OCI-LY1 (cell line): ENCODE results near the gene TOMM20.

Source experiments
- H2AFZ ChIP-seq: fragments of 200-600 bp; sonication (generic), shearing (Covaris generic); 2 replicates; pipeline ENCODE4 v1.6.0; 2014; ENCODE audit warnings: antibody characterized with exemption, mild to moderate bottlenecking, low read length
- H3F3A ChIP-seq: fragments of 200-600 bp; sonication (generic), shearing (Covaris generic); 2 replicates; pipeline ENCODE4 v1.6.0; 2014; ENCODE audit warnings: mild to moderate bottlenecking, antibody characterized with exemption, low read length, moderate library complexity; ENCODE audit not compliant: insufficient read depth
- H3K27ac ChIP-seq: fragments of 200-600 bp; sonication (generic); 2 replicates; pipeline ENCODE4 v1.5.1; 2014; ENCODE audit warnings: low read length, mixed run types, mild to moderate bottlenecking, low read depth; ENCODE audit not compliant: poor library complexity, severe bottlenecking
- H3K27me3 ChIP-seq: fragments of 200-600 bp; sonication (generic); 2 replicates; pipeline ENCODE4 v1.6.0; 2014; ENCODE audit warnings: antibody characterized with exemption, mild to moderate bottlenecking, low read length, moderate library complexity; ENCODE audit not compliant: insufficient read depth
- H3K36me3 ChIP-seq: fragments of 200-600 bp; sonication (generic); 2 replicates; pipeline ENCODE4 v1.6.1; 2014; ENCODE audit warnings: mild to moderate bottlenecking, antibody characterized with exemption, low read length, moderate library complexity, mixed read lengths; ENCODE audit not compliant: insufficient read depth
- H3K4me1 ChIP-seq: fragments of 200-600 bp; sonication (generic); 2 replicates; pipeline ENCODE4 v1.5.1; 2014; ENCODE audit warnings: mild to moderate bottlenecking, low read length, moderate library complexity; ENCODE audit not compliant: insufficient read depth, severe bottlenecking
- H3K4me2 ChIP-seq: fragments of 200-600 bp; sonication (generic), shearing (Covaris generic); 2 replicates; pipeline ENCODE4 v1.6.1; 2014; ENCODE audit warnings: low read length
- H3K4me3 ChIP-seq: fragments of 200-600 bp; sonication (generic); 2 replicates; pipeline ENCODE4 v1.5.1; 2014; ENCODE audit warnings: low read length, low read depth, mild to moderate bottlenecking, mixed read lengths; ENCODE audit not compliant: poor library complexity, severe bottlenecking
- H3K79me2 ChIP-seq: fragments of 200-600 bp; shearing (Covaris generic); 2 replicates; pipeline ENCODE4 v1.6.1; 2016; ENCODE audit warnings: mixed run types, low read length, mixed read lengths; ENCODE audit not compliant: insufficient read depth
- H3K9ac ChIP-seq: fragments of 200-600 bp; sonication (generic), shearing (Covaris generic); 2 replicates; pipeline ENCODE4 v1.6.1; 2014; ENCODE audit warnings: mild to moderate bottlenecking, low read length, mixed read lengths
- H3K9me2 ChIP-seq: fragments of 200-600 bp; sonication (generic), shearing (Covaris generic); 2 replicates; pipeline ENCODE4 v1.6.1; 2014; ENCODE audit warnings: low read depth, mild to moderate bottlenecking, low read length, mixed read lengths
- H3K9me3 ChIP-seq: fragments of 200-600 bp; shearing (Covaris generic); 2 replicates; pipeline ENCODE4 v1.6.1; 2014; ENCODE audit warnings: low read length, mixed read lengths
- H4K20me1 ChIP-seq: fragments of 200-600 bp; sonication (generic), shearing (Covaris generic); 2 replicates; pipeline ENCODE4 v1.6.0; 2016; ENCODE audit warnings: mild to moderate bottlenecking, low read length; ENCODE audit not compliant: insufficient read depth
- CTCF ChIP-seq: fragments of 200-600 bp; sonication (generic), shearing (Covaris generic); IDR thresholded peaks from 2 replicates; pipeline ENCODE4 v1.5.1; 2017; ENCODE audit warnings: mild to moderate bottlenecking, antibody characterized with exemption, low read length, moderate library complexity, mixed read lengths
- EZH2 ChIP-seq: fragments of 200-600 bp; sonication (generic), shearing (Covaris generic); IDR thresholded peaks from 2 replicates; pipeline ENCODE4 v1.8.0; 2017; ENCODE audit warnings: borderline replicate concordance, mixed run types, mild to moderate bottlenecking, antibody characterized with exemption, low read length, moderate library complexity, mixed read lengths

Gene TOMM20

GRCh38 chr1:235090406-235091069, 38.1 kb downstream of the TOMM20 start:
- Histone ChIP-seq H3K4me3 (no peak overlapping the region), H3K79me2 (no peaks in the 10 kb centered on the region), H3K4me1 (no peaks in the 10 kb centered on the region), H3K36me3 (no peaks in the 10 kb centered on the region), H2AFZ (no peak overlapping the region), H3K9me2 (no peaks in the 10 kb centered on the region), H3K4me2 (no peak overlapping the region), H3K27me3 (no peaks in the 10 kb centered on the region; the same call in 1 of the 2 replicates), H4K20me1 (no peaks in the 10 kb centered on the region), H3F3A (no peaks in the 10 kb centered on the region), H3K9ac (no peak overlapping the region), H3K9me3 (no peaks in the 10 kb centered on the region), H3K27ac (no peak overlapping the region)
- TF ChIP-seq EZH2 (no peak), CTCF (no peak)

GRCh38 chr1:235088907-235089306, 39.7 kb downstream of the TOMM20 start:
- Histone ChIP-seq H3K9me3 (no peaks in the 10 kb centered on the region), H3K4me2 (no peak overlapping the region), H3K27ac (no peak overlapping the region), H4K20me1 (no peaks in the 10 kb centered on the region), H3K9me2 (no peaks in the 10 kb centered on the region), H3K27me3 (no peaks in the 10 kb centered on the region; the same call in 1 of the 2 replicates), H3K4me3 (no peak overlapping the region), H3K36me3 (no peaks in the 10 kb centered on the region), H3K79me2 (no peaks in the 10 kb centered on the region), H3K4me1 (peaks cover 2% of the 10 kb centered on the region), H2AFZ (no peak overlapping the region), H3F3A (no peaks in the 10 kb centered on the region), H3K9ac (no peak overlapping the region)
- TF ChIP-seq CTCF (no peak), EZH2 (no peak)

DNA sequence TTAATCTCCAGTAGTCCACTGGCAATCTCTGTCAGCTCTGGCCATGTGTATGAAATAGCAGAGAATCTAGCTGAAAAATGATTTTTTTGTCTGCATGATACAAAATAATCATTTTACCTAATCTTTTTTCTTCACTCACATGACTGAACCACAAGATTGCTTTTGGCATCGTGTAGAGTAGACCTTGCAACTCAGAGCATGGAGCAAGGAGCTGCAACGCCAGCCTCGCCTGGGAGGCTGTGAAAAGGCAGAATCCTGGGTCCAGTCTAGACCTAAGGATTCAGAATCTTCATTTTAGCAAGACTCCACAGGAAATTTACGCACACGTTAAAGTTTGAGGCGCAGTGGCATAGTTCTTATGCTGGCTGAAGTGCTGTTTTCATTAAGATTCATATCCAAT, 40.2 kb downstream of the TOMM20 start:
- no peak for TF ChIP-seq EZH2
- TF ChIP-seq CTCF = no peak
- Histone ChIP-seq H3K27ac (no peak overlapping the region), H3K27me3 (no peaks in the 10 kb centered on the region; the same call in 1 of the 2 replicates), H3K9ac (no peak overlapping the region), H3K4me1 (peaks cover 7% of the 10 kb centered on the region), H2AFZ (no peak overlapping the region), H3K36me3 (no peaks in the 10 kb centered on the region), H3F3A (no peaks in the 10 kb centered on the region), H4K20me1 (no peaks in the 10 kb centered on the region), H3K4me2 (no peak overlapping the region), H3K79me2 (no peaks in the 10 kb centered on the region), H3K4me3 (no peak overlapping the region), H3K9me3 (no peaks in the 10 kb centered on the region), H3K9me2 (no peaks in the 10 kb centered on the region)
